H1 (cell line): ENCODE data around the gene INA.

Source experiments
- CREB1 ChIP-seq: IDR thresholded peaks from 2 replicates; pipeline ENCODE4 v1.6.1; 2012; ENCODE audit warnings: inconsistent platforms
- POLR2A ChIP-seq, 2 experiments: IDR thresholded peaks; 1 replicate in 1 of 2; 2 replicates in 1 of 2; pipeline ENCODE4 v1.6.1; 2011; ENCODE audit warnings: low read depth in 2 of 2, low read length in 2 of 2, mild to moderate bottlenecking in 2 of 2; ENCODE audit errors: control extremely low read depth in 1 of 2
- TF ChIP-seq, protein P1 (sequence below), 3 experiments: IDR thresholded peaks; 1 replicate in 2 of 3; 2 replicates in 1 of 3; pipeline versions ENCODE4 v1.5.1 to v1.6.1; 2011; ENCODE audit warnings: low read length in 3 of 3, mild to moderate bottlenecking in 3 of 3, inconsistent platforms in 2 of 3, low read depth in 1 of 3, moderate library complexity in 1 of 3; ENCODE audit not compliant: insufficient read depth in 1 of 3; ENCODE audit errors: control extremely low read depth in 1 of 3

DNA sequence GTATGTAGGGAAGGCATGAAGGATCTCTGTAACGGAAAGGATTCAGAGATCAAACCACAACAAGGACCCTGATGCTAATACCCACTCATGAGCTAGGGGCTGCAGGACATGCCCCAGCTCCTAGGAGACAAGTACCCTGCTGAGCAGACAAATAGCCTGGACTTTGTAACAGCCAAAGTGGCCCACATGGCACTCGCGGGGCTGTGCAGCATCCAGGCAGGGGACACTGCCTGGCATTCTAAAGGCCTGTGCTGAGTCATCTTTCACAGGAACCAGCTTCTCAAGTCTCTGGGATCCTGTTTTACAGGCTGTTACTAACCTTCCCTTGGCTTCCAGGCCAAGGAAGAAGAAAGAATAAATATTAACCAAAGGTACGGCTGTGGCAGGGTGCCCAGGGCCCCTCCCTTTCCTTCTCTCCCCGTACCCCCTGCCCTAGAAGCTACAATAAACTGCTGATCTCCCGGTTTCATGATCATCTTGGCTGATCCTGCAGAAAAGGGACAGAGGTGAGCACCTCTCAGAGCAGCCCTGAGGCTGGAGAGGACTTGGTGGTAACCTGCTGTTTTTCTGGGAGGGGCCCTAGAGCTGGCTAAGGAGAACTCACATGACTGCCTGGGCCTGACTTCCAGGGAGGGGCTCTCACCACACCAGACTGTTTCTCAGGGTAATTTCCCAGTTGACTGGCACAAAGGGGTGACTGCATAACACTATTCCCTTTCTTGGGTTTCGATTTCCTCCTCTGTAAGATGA lies 35.5 kb upstream of the INA start:
- TF ChIP-seq CREB1 (no peak), POLR2A (IDR thresholded peaks at IDR 0.05; ENCODE audit: control extremely low read depth in 1 of 2, low read depth in 2 of 2, low read length in 2 of 2) (no peak)
- TF ChIP-seq, protein P1, sequence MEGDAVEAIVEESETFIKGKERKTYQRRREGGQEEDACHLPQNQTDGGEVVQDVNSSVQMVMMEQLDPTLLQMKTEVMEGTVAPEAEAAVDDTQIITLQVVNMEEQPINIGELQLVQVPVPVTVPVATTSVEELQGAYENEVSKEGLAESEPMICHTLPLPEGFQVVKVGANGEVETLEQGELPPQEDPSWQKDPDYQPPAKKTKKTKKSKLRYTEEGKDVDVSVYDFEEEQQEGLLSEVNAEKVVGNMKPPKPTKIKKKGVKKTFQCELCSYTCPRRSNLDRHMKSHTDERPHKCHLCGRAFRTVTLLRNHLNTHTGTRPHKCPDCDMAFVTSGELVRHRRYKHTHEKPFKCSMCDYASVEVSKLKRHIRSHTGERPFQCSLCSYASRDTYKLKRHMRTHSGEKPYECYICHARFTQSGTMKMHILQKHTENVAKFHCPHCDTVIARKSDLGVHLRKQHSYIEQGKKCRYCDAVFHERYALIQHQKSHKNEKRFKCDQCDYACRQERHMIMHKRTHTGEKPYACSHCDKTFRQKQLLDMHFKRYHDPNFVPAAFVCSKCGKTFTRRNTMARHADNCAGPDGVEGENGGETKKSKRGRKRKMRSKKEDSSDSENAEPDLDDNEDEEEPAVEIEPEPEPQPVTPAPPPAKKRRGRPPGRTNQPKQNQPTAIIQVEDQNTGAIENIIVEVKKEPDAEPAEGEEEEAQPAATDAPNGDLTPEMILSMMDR (IDR thresholded peaks at IDR 0.05; ENCODE audit: control extremely low read depth in 1 of 3, insufficient read depth in 1 of 3, low read depth in 1 of 3, low read length in 3 of 3), result no peak
